Measurements from ENCODE around the gene SLC6A20.
A peak's percentile ranks its signal among the peaks of the same experiment; 100 is the strongest.

The SLC6A20 gene, protein sequence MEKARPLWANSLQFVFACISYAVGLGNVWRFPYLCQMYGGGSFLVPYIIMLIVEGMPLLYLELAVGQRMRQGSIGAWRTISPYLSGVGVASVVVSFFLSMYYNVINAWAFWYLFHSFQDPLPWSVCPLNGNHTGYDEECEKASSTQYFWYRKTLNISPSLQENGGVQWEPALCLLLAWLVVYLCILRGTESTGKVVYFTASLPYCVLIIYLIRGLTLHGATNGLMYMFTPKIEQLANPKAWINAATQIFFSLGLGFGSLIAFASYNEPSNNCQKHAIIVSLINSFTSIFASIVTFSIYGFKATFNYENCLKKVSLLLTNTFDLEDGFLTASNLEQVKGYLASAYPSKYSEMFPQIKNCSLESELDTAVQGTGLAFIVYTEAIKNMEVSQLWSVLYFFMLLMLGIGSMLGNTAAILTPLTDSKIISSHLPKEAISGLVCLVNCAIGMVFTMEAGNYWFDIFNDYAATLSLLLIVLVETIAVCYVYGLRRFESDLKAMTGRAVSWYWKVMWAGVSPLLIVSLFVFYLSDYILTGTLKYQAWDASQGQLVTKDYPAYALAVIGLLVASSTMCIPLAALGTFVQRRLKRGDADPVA

DNA sequence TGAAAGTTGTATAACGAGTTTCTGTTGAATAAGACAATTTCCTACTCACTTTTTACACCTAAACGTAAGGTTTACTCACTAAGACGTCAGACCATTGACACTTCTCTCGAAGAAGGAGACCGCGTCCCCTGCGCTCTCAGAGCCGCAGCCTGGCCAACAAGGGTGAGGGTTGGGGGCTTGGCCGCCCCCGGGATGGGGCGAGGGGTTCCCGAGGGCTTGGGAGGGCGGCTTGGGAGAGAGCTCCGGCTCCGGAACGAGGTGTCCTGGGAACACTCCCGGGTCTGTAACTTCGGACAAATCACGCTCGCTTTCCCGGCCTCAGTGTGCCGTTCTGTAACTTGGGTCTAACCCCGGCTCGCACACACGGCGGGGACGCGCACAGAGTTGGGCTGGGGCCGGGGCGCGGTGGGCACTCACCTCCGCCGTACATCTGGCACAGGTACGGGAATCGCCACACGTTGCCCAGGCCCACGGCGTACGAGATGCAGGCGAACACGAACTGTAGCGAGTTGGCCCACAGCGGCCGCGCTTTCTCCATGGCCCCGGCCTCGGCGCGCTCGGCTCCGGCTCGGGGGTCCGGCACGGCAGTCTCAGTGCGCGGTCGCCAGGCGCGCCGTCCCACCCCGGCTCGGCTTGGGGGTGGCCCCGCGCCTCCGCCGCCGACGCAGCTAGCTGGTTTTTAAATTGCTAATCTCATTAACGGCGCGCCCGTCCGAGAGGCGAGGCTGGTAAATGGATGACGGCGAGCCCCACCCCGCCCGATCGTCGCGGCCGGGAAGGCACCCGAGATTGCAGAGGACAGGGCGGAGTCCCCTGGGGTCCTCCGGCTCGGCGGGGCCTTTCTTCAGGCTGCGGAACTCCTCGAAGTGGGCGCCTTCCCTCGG is at the start of gene SLC6A20:
Gene SLC6A20 (minus strand): TSS at position 655 of the 884 bp plus-strand sequence. CDS start 117 bp downstream, at position 538.
- no peak for FAIRE-seq

DNA sequence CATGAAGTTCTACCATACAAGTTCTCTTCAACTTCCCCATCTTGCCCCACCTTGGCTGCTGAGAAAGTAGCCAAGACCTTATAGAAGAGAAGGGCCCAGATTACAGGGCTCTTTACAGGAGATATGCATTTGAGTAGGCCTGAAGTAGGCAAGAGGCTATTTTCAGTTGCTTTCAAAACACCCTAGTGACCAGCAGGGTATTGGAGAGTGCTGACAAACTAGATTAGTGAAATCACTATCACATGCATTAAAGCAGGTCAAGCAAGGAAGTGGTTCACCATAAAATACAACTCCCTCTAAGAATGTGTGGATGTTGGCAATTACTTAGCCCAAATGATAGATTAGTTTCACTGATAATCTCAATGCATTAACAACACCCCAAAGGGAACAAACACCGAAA is 48.3 kb upstream of the SLC6A20 start:
- no peak for FAIRE-seq

DNA sequence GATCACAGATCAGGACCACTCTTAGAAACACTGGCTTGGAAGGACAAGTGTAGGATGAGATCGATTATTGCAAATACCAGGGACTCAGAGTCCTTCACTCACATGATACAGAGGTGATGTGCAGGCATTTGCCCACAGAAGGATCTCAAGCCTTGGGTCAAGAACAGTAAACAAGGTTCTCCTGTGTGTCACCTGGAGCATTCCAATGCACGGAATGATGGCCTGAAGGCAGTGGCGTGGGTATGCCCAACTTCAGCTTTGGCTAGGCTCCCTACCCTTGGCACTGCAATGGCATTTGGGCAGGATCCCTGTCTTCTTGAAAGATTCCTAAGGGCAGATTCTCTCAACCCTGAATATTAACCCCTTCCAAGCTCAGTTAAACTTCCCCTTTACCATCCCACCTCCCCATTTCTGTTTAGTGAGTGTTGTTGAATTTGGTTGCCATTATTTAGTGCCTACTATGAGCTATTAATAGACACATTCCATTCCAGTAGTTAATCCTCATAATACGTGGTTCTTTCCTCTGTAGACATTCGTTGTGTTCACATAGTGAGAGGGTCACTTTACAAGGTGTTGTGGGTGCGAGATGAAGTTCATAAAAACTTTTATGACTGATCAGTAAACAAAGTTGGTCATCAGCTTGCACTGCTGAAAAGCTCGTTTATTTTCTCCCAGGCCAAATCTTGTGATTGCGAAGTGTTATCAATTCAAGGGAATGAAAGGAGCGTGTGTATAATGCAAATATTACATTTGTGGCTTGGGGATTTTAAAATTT is 46.7 kb upstream of the SLC6A20 start:
- FAIRE-seq = no peak

DNA sequence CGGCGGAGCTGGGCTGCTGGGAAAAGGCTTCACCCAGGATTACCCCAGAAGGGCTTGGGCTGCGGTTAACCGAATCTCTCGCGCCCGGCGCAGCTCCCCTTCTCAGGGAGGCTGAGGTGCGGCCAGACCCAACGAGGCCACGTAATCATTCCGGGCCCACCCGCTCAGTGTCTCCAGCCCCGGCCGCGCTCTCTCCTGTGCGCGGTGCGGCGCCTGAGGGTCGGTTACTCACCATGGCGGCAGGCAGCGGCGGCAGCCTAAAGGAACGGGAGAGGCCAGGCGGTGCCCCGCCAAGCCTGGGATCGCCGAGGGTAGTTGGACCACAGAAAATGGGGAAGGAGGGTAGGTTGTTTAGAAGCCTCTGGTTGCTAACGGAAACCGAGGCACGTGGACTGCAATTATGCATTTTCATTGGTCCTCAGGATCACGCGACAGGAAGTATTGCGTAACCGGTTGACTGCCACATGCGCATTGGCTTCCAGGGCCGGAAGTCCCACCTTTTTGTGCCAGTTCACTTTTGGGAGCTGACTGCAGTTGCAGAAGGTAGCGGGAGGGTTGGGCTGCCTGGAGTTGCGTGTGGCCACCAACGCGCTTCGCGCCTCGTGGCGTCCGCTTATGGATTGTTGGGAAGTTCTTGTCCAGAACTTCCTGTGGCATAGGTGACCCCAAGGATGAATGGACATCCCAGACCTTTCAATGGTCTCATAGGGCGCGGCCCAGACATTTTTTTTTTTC is 45.6 kb upstream of the SLC6A20 start, which contains the start of gene LZTFL1:
Gene LZTFL1 (minus strand): TSS at position 363 of the 735 bp plus-strand sequence. CDS start 128 bp downstream, at position 235.
- FAIRE-seq = peak; percentile 51

DNA sequence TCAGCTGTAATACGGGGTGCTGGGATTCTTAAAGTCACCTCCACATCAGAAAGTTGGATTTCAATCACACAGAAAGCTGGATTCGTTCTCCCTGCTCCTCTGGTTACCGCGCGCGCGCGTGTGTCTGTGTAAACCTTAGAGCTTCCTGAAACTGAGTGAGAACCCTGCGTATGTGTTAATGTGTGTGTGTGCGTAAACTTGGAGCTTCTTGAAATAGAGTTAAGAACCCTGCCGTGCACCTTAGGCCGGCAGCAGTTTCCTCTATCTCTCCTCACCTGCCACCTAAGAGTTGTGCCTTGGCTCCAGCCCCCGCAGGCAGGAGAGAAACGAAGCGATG is 45.1 kb upstream of the SLC6A20 start:
- FAIRE-seq = no peak

DNA sequence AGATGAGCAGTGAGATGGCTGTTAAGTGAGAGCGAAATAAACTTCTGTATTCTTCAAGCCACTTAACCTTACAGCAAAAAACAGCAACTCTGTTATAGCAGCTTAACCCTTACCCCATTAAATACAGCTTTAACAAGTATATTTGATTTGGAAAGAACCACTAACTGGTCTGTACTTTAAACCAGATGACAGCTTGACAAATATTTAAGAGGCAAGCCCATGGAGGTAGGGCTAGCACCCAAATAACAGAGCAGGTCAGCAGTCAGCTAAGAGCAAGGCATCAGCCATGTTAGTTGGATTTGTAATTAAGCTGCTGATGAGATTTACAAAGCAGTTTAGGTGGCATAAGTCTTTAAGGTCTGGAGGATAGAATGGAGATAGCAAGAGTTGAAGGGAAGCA is 42.1 kb upstream of the SLC6A20 start:
- FAIRE-seq = no peak

DNA sequence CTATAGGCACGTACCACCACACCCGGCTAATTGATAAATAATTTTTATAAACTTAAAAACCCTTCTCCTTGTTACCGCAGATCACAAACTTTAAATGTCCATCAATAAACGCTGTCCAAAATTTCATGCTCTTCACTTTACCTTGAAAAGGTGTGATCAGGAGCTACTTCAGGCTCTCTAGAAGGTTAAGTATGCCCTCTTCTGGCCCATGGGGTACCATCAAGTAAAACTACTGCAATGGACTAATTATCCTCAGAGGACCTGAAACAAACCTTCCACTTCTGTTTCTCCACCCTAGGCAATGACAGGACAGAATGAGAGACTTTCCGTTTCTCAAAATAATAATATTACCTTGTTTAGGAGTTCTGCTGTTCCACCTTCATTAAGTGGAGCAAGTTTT is 36.4 kb upstream of the SLC6A20 start:
- FAIRE-seq = no peak

DNA sequence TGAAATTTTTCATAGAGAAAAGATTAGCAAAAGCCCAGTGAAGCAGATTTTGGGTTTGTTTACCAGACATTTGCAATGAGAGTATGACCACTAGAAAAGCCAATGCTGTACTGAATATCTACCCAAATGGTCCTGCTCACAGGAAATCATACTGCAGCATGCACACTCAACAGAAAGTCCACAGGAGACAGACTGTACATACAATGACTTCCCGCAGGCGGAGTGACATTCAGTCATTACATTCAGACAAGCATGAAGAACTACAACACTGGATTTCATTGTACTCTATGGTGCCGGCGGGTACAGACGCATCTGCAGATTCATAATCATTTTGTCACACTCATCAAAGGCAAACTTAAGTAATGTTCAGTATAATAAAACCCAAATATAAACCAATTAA is 33.8 kb upstream of the SLC6A20 start:
- FAIRE-seq = no peak

DNA sequence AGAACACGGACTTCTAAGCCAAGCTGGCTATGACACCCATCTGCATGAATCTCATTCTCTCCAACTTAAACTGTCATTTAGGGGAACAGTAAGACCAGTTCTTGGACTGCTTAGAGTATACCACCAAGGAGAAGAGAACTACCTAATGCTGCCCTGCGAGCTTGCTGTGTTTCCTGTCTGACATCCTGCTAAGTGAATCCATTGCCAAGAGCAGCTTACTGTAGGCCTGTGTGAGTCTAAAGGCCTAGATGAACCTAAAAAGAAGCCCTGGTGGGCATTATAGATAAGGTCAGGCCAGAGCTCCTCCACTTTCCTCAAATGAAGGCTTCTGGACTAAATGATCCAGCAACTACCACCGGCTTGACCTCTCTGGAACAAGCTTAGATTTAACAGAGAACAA is 30.6 kb upstream of the SLC6A20 start:
- no peak for FAIRE-seq

DNA sequence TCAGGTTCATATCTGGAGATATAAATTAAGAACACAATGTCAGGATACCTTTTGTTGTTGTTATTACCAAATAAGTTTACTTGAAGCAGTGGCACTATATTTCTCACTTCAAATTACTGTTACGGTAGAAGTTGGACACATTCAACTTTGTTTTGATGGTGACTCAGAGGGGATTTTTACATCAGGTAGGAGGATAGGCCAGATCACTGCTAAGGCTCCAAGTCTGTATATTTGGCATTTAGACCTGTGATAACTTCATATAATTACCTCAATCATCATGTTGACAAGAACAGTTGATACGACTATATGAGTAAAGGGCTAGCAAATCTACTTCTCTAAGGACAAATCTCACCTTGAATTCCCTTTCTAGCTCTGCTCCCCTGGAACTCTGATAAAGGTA is 30.0 kb upstream of the SLC6A20 start:
- no peak for FAIRE-seq

DNA sequence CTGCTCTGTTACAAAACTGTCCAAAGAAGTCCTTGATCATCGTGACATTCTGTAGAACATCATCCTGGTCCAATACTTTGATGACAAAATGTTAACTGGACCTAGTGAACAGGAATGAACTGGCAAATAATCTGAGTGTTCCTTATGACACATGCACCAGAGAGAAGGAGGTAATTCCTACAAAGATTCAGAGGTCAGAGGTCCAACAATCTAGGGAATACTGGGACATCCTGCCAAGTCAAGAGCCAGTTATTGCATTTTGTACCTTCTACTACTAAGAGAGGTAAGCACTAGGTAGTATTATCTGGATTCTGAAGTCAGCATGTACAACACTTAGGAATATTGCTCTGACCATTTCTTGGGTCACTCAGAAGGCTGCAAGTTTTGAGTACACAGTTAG is 24.8 kb upstream of the SLC6A20 start:
- no peak for FAIRE-seq

DNA sequence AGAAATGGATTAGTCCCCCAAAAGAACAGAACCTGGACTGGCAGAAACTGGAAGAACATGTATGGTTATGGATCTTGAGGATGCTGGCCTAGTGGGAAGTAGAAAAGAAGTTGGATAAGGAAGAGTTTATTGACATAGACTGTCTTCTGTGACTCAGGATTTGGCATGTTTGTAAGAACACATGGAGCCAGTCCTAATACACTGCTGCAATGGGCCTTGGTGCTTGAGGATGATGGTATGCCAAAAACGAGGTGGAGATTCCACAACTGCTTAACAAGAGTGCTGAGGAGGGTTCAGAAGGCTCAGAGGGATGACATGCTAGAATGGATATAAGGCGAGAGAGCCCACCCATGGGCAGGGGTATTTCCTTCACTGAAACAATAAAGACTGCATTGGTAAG is 23.2 kb upstream of the SLC6A20 start:
- no peak for FAIRE-seq

DNA sequence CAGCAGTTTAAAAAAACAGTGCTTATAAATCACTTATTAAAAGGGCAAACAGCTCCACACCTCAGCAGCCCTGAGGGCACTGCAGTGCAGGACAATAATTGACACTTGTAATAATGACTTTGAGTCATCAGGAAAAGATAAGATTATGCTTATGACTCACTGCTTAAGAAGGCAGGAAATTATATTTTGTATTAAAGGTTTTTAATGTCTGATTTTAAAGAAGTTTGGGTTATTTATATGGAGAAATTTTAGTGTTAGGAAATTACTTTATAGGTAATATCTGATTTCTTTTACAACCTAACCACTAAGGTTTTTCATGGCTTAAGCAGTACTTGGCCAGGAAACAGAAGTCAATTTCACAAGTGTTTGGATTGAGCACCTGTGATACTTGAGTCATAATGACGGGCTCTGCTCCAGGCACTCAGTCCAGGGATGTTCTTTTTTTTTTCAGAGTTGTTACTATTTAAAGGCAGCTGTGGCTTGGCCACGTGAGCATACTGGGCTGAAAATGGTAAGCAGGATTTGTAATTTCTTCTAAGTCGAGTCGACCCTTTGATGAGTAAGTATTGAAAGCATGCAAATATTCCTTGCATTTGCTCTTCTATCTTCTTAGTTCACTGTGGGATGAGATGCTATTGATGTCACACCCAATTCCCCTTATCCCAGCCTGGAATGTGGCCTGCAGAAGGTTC is 21.6 kb upstream of the SLC6A20 start:
- FAIRE-seq = no peak

DNA sequence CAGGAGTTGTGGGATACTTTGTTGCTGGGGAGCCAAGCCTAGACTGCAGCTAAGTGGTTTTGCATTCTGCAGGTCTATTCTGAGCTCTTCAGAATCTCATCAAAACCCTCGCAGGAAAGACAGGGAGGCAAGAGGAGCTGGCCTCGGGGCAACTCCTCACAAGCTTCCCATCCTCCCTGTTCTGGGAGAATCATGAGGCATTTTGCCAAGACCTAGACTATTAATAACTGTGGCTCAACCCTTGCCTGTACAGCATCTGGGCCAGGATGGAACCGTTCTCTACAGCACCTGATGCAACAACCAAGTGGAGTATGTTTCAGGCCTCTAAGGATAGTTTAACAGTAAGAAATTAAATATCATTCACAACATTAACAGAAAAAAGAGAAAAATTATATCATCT is 20.2 kb upstream of the SLC6A20 start:
- no peak for FAIRE-seq

DNA sequence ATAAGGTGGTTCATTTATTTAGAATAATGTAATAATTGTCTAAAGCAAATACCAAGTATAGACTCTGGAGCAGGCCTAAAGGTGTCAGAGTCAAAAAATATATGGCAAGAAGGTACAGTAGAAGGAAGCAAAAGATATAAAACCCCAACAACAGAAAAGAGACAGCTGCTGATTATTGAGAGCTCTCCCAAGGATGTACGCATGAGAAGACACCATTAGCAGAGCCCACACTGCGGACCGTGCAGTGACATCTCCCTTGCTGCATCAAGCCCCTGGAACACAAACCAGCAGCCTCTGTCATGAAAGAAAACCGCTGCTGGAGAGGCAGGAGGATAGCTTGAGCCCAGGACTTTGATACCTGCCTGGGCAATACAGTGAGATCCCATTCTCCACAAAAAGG is 18.0 kb upstream of the SLC6A20 start:
- no peak for FAIRE-seq

DNA sequence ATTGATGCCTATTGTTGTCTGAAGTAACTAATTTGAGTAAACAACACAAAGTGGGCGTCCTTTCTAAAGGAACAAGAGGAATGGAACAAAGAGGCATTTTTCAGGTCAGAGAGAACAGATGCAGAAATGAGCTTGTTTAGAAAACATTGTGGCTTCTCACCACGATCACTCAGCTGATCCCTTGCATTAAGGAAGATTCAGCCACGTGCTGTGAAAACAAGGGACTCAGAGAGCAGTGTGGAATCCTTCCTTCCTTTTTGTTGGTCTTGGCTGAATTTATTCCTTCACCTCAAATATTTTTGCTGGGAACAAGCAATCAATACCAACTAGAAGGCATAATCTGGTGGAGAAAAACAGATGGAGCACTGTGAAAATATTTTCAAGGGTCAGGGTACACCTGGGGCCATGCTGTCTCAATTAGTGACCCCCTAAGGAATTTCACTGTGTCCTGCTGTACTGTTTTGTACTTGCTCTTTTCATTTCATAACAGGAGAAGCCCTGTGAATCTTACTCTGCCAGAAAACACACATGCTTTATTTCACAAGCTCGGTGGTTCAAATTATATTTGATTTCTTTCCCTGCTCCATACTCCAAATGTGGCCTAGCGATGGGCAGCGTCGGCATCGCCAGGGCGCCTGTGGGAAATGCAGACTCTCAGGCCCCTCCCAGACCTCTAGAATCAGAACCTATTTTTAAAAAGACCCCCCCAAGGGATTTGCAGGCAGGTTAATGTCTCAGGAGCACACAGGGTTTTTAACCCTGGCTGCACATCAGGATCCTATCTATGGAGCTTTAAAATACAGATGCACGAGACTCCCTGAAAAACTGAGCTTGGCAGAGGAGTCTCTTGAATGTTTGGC is 11.6 kb upstream of the SLC6A20 start:
- FAIRE-seq = no peak

DNA sequence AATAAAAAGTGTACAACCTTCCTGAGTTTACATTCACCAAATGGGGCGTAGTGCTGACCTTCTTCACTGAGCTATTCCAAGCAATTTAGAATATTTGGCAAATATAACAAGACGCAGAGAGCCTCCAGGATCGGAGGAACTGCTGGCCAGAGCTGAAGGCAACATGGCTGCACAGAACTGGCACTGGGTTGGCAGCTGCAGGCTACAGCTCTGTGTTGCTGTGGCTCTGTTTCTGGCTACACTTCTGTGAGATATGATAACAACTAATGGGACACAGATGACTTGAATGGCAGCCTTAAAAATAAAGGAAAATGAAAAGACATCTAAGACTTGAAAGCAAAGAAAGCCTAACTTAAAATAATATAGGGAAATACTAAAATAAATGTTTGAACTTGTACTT is 10.8 kb upstream of the SLC6A20 start:
- no peak for FAIRE-seq

DNA sequence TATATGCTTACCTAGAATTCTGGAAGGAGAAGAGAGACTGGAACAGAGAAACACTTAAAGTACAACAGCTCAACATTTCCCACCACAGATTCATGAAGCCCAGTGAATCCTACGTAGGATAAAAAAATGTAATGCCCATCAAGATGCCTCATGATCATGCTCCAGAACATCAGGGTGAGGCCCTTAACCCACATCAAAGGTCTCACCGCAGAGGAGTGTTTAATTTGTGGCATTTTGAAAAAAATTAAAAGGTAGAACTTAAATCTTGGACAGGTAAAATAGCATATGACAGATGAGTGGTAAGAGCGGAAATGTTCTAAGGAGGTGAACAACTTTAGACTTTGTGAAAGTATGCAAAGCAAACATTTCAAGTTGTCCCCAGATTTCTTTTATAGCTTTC is 9.7 kb upstream of the SLC6A20 start:
- FAIRE-seq = no peak

DNA sequence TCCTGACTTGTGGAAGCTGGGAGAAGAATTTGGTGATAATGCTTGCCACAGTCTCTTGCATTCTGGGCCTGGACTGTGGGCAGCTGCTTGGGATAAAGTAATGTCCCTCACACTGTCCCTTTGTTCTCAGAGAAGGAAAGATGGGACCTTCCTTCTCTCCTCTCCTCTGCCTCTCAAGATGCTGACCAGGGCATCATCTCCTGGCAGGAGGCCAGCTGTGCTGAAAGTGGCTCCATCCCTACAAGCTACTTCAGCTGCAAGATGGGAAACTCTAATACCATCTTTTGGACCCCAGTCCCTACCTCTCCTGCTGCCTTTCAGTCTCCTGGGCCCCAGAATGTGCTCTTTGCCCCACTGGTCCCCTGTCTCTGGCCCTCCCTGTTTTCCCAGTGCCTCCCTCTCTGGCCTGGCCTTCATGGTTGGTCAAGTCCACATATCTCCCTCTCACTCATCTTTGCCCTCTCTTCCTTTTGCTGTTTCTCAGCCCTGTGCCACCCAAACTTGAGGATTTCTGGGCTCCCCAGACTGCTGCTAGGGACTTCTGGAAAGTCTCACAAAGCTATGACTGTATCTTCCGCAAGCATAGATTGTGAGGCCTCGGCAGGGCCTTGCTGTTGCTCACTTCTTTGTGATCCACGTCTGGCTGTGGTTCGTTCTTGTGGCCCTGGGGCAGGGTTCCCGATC is 7.1 kb upstream of the SLC6A20 start:
- no peak for FAIRE-seq

DNA sequence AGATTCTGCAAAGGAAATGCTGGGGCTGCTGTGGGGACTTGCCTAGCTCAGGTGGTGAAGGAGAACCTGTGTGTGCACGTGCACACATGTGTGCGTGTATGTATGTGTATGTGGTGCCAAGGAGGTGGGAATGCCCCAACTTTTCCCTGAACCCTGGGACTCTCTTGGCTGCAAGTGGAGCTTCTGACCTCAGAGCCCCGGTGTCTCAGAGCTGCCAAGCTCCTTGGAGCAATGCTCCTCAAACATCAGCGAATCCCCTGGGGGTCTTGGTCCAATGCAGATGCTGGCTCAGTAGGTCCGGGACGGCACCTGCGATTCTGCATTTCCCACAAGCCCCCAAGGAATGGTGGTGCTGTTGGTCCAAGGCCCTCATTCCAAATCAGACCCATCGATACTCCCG is 5.8 kb upstream of the SLC6A20 start:
- no peak for FAIRE-seq
